ENCODE results near the gene ELN.

ELN gene

GRCh38 chr7:74070619-74070921, 42.6 kb downstream of the ELN start:
- no peak for DNase-seq
- Histone ChIP-seq H3K4me3 (ENCODE audit: low read depth, low read length) (no peak overlapping the region), H3K27ac (no peak overlapping the region), H3K27me3 (replicated peaks) (no peaks in the 10 kb centered on the region), H3K36me3 (replicated peaks) (no peaks in the 10 kb centered on the region)
- no peak for TF ChIP-seq CTCF (IDR thresholded peaks at IDR 0.05; ENCODE audit: low read depth, low read length, missing control alignments)
- in situ Hi-C loops (cut with HindIII; ENCODE audit: low pct_ligation_motif_present, low sequenced_read_pairs), result loop anchor here (25.0 kb wide), 1 partner anchor 342 kb away; no protein-coding TSS in a partner anchor

GRCh38 chr7:74071121-74071520, 43.1 kb downstream of the ELN start:
- in situ Hi-C loops (cut with HindIII; ENCODE audit: low pct_ligation_motif_present, low sequenced_read_pairs), result loop anchor here (25.0 kb wide), 1 partner anchor 341 kb away; no protein-coding TSS in a partner anchor
- Histone ChIP-seq H3K27me3 (replicated peaks) (no peaks in the 10 kb centered on the region), H3K36me3 (replicated peaks) (no peaks in the 10 kb centered on the region), H3K4me3 (ENCODE audit: low read depth, low read length) (no peak overlapping the region), H3K27ac (no peak overlapping the region)
- TF ChIP-seq CTCF (IDR thresholded peaks at IDR 0.05; ENCODE audit: low read depth, low read length, missing control alignments), result no peak
- no peak for DNase-seq

- in situ Hi-C loops (cut with HindIII; ENCODE audit: low pct_ligation_motif_present, low sequenced_read_pairs), result loop anchor here (25.0 kb wide), 1 partner anchor 338 kb away; no protein-coding TSS in a partner anchor
- DNase-seq, result no peak
- H3K27me3 ChIP-seq (replicated peaks), result no peaks in the 10 kb centered on the region
These were observed 46.8 kb downstream of the ELN start for GRCh38 chr7:74074770-74075169.

GRCh38 chr7:74078461-74078860, 50.5 kb downstream of the ELN start:
- no peak overlapping the region for H3K4me3 ChIP-seq (ENCODE audit: low read depth, low read length)
- no peak for DNase-seq
- TF ChIP-seq CTCF (IDR thresholded peaks at IDR 0.05; ENCODE audit: low read depth, low read length, missing control alignments), result no peak
- peak overlapping the region; percentile 68 for H3K27ac ChIP-seq
- in situ Hi-C loops (cut with HindIII; ENCODE audit: low pct_ligation_motif_present, low sequenced_read_pairs), result no loop called here
- no peaks in the 10 kb centered on the region for H3K27me3 ChIP-seq (replicated peaks)
- H3K36me3 ChIP-seq (replicated peaks), result no peaks in the 10 kb centered on the region

More at GRCh38 chr7:74074770-74075169, 46.8 kb downstream of the ELN start:
- H3K36me3 ChIP-seq (replicated peaks), result no peaks in the 10 kb centered on the region
- H3K4me3 ChIP-seq (ENCODE audit: low read depth, low read length), result no peak overlapping the region
- H3K27ac ChIP-seq, result no peak overlapping the region
- no peak for TF ChIP-seq CTCF (IDR thresholded peaks at IDR 0.05; ENCODE audit: low read depth, low read length, missing control alignments)

GRCh38 chr7:74082770-74083116, 54.8 kb downstream of the ELN start:
- TF ChIP-seq CTCF (IDR thresholded peaks at IDR 0.05; ENCODE audit: low read depth, low read length, missing control alignments), result no peak
- Histone ChIP-seq H3K36me3 (replicated peaks) (peaks cover 20% of the 10 kb centered on the region), H3K27ac (no peak overlapping the region), H3K4me3 (ENCODE audit: low read depth, low read length) (peak overlapping the region; percentile 35), H3K27me3 (replicated peaks) (no peaks in the 10 kb centered on the region)
- DNase-seq, result no peak
- in situ Hi-C loops (cut with HindIII; ENCODE audit: low pct_ligation_motif_present, low sequenced_read_pairs), result no loop called here

GRCh38 chr7:74083117-74083876, 55.3 kb downstream of the ELN start, which contains the start of gene LIMK1:
LIMK1 (plus strand) TSS chr7:74083804; CDS start chr7:74083991, 187 bp downstream.
- in situ Hi-C loops (cut with HindIII; ENCODE audit: low pct_ligation_motif_present, low sequenced_read_pairs), result no loop called here

More at GRCh38 chr7:74083117-74083876, 55.3 kb downstream of the ELN start, which contains the start of gene LIMK1:
- Histone ChIP-seq H3K27ac (peak within 1 kb of the TSS; percentile 76), H3K4me3 (ENCODE audit: low read depth, low read length) (peak within 1 kb of the TSS; percentile 70), H3K27me3 (replicated peaks) (no peaks in the 10 kb centered on the region), H3K36me3 (replicated peaks) (peaks cover 21% of the 10 kb centered on the region)
- peak; percentile 47 for DNase-seq
- TF ChIP-seq CTCF (IDR thresholded peaks at IDR 0.05; ENCODE audit: low read depth, low read length, missing control alignments), result no peak

Measured in brain microvascular endothelial cell (primary cell).